Stimulated activated CD4-positive, alpha-beta T cell treated with anti-CD3 and anti-CD28 coated beads, TNF-alpha, amount 100 ng/mL, for 48 hours (primary cell): Measurements from ENCODE around the gene BTLA.
"Not testable (repeated sequence)": the region's sequence is repeated elsewhere in the genome, so short reads cannot be mapped to it uniquely, and the experiment has no call there.

Experiments
- DNase-seq, 3 donors: peaks; one replicate each; pipeline ENCODE4 v3.0.0-alpha.2; 2020; ENCODE audit warnings: low read depth in 3 of 3

Gene BTLA

DNA sequence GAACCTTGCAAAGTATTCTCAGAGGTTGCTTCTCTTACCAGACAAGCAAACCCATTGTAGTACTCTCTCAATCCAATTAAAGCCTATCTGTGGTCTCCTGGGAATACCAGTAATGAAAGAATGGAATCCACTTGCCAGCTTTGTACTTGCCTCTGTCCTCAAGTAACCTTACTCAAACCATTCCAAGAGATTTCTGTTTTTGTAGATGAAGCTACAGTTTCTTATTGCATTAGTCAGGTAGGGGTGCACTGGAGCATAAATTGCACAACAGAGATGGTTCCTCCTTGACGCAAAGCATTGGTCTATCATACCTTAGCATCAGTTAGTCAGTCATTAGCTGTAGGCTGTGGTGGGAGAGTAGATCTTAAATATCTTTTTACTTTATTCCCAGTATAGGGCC, 52.9 kb downstream of the BTLA start:
- DNase-seq = no peak

GRCh38 chr3:112445839-112446238, 53.4 kb downstream of the BTLA start:
- no peak for DNase-seq

- DNase-seq = no peak
Observed at GRCh38 chr3:112437146-112438022, 61.9 kb downstream of the BTLA start.

GRCh38 chr3:112429960-112430359, 69.3 kb downstream of the BTLA start:
- DNase-seq = no peak

DNA sequence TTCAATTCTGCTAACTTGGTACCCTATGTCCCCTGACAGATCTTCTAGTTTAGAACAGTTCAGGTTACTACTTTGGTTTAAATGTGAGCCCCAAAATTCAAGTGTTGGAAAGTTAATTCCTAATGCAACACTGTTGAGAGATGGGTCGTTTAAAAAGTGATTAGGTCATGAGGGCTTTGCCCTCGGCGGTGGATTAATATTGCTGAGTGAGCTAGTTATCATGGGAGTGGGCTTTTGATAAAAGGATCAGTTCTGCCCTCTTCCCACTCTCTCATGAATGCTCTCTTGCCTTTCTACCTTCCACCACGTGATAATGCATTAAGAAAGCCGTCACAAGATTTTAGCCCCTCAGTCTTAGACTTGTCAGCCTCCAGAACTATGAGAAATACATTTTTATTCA, 72.1 kb downstream of the BTLA start:
- no peak for DNase-seq

- no peak for DNase-seq
Observed at GRCh38 chr3:112425858-112426750, 73.2 kb downstream of the BTLA start.

GRCh38 chr3:112425382-112425781, 73.9 kb downstream of the BTLA start:
- DNase-seq = no peak

GRCh38 chr3:112424394-112424793, 74.9 kb downstream of the BTLA start:
- no peak for DNase-seq

DNA sequence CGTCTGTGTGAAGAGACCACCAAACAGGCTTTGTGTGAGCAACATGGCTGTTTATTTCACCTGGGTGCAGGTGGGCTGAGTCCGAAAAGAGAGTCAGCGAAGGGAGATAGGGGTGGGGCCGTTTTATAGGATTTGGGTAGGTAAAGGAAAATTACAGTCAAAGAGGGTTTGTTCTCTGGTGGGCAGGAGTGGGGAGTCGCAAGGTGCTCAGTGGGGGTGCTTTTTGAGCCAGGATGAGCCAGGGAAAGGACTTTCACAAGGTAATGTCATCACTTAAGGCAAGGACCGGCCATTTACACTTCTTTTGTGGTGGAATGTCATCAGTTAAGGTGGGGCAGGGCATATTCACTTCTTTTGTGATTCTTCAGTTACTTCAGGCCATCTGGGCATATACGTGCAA, 76.4 kb downstream of the BTLA start:
- DNase-seq = not testable (repeated sequence)

GRCh38 chr3:112418526-112418925, 80.7 kb downstream of the BTLA start:
- DNase-seq = not testable (repeated sequence)

DNA sequence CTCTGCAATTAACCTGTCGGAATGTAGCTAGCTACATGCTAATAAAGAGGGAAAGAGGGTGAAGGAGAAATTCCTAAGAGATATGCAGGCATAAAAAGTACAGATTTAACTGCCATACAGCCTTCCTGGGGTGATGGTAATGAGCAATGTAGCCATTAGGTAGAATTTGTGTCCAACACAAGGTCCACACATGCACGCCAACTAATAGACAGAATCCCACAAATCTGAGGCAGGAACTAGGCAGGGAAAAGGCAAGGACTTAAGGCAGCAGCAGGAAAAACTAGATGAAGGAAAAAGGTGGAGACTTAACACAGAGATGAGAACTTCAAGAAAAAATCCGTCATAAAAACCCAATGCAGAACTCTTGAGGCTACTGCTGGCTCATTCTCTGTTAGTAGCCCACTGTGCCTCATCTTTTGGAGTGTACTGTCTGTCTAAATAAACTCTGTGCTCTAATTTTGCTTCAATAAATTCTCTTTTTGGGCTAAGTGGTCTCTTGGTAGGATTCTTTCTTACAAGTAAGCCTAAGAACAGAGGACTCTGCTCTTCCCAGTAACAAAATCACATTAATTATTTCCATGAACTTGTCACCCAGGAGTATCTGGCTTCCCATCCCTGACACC, 81.5 kb downstream of the BTLA start:
- DNase-seq = no peak

GRCh38 chr3:112416391-112417212, 82.7 kb downstream of the BTLA start:
- no peak for DNase-seq

- DNase-seq = no peak
Observed at GRCh38 chr3:112415390-112415789, 83.9 kb downstream of the BTLA start.
